Lung (tissue), 12 donors: Measurements from ENCODE around the gene ALPK1. TPM values are rescaled to one million over a fixed set of nuclear protein-coding genes. Genes with fewer than 3 reads are reported as not detected.

Experiments used
- ATAC-seq: fragments of 200-7000 bp; cut with Tn5 transposase; one replicate; pipeline ENCODE4 v1.9.1; 2020; ENCODE audit warnings: moderate number of reproducible peaks; ENCODE audit not compliant: insufficient read depth, low FRiP score
- DNase-seq, 3 donors: peaks; one replicate each; pipeline ENCODE4 v3.0.0-alpha.2; 2013 to 2017
- H3K27ac ChIP-seq, 2 donors: one replicate each; pipeline ENCODE4 v1.5.1; 2013; ENCODE audit warnings: mild to moderate bottlenecking in 2 of 2, moderate library complexity in 2 of 2, control low read depth in 1 of 2, inconsistent platforms in 1 of 2, low read depth in 1 of 2, low read length in 1 of 2
- H3K27me3 ChIP-seq, 3 donors: one replicate each; pipeline ENCODE4 v1.5.1; 2013; ENCODE audit warnings: low read length in 2 of 3; ENCODE audit not compliant: control insufficient read depth in 3 of 3, insufficient read depth in 3 of 3
- H3K36me3 ChIP-seq, 4 donors: one replicate each; pipeline ENCODE4 v1.5.1; 2013; ENCODE audit warnings: low read length in 4 of 4, mild to moderate bottlenecking in 1 of 4, moderate library complexity in 1 of 4; ENCODE audit not compliant: control insufficient read depth in 4 of 4, insufficient read depth in 4 of 4
- H3K4me1 ChIP-seq, 5 donors: one replicate each; pipeline ENCODE4 v1.5.1; 2013; ENCODE audit warnings: low read length in 5 of 5, mild to moderate bottlenecking in 2 of 5, moderate library complexity in 1 of 5; ENCODE audit not compliant: control insufficient read depth in 5 of 5, insufficient read depth in 5 of 5
- H3K4me3 ChIP-seq: one replicate; pipeline ENCODE4 v1.5.1; 2013; ENCODE audit warnings: mild to moderate bottlenecking, control low read depth, moderate library complexity
- H3K9ac ChIP-seq, 2 donors: one replicate each; pipeline ENCODE4 v1.5.1; 2013; ENCODE audit warnings: low read length in 2 of 2, control low read depth in 1 of 2; ENCODE audit not compliant: insufficient read depth in 1 of 2
- H3K9me3 ChIP-seq, 4 donors: one replicate each; pipeline ENCODE4 v1.5.1; 2013; ENCODE audit warnings: low read length in 3 of 4, mild to moderate bottlenecking in 1 of 4, moderate library complexity in 1 of 4; ENCODE audit not compliant: control insufficient read depth in 4 of 4, insufficient read depth in 3 of 4
- WGBS, 2 donors: extraction: QIAGEN DNeasy Blood & Tissue Kit; methylation state at CpG; one replicate each; pipeline ENCODE4 v1.1.7; 2013; 5-methylcytosine and 5-hydroxymethylcytosine counted together
- polyA plus RNA-seq, 2 donors: library from polyadenylated mRNA; stranded (reverse); fragments of 200-250 nt; gene quantifications; one replicate each; pipeline ENCODE4 v1.2.1, GENCODE V29; 2013
- total RNA-seq, 2 donors: library from RNA; depleted of rRNA in 1 of 2; stranded (reverse); fragments of >200 nt in 1 of 2; gene quantifications; one replicate each; pipeline ENCODE4 v1.2.1, GENCODE V29; 2014 to 2021
- TF ChIP-seq, protein P1 (sequence below): IDR thresholded peaks from 2 replicates; pipeline ENCODE4 v1.5.1; 2012; ENCODE audit warnings: mild to moderate bottlenecking; ENCODE audit errors: control extremely low read depth, extremely low read depth
- donor health status: control.
- donor health status: control.
- donor health status: Bipolar disorder and iron deficiency.
- donor health status: healthy.
- donor health status: DM: yes; HTN: yes; CAD: no.

The ALPK1 gene
- total and polyA plus RNA-seq, 4 donors, result 8.9 to 57.2 (median 23.4) TPM

DNA sequence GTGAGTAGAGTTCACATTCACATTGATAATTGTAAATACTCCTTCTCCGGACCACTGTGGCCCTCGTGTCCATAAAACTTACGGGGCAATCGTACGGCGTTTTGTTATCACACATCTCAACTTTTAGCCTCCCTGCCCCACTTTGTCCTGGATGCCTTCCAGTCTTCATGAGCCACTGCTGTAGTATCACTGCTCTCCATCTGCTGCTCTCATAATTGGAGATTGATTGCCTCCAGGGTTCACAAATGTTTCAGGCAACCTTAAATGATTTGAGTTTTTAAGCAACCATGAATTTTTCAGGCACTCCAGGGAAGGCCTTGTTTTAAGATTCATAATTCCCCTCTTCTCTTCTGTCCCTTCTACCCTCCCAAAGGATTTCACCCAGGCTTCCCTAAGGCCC lies 28.4 kb downstream of the ALPK1 start:
- ATAC-seq (no peak), DNase-seq (no peak)
- peaks cover 0 to 5% (median 0%) of the 10 kb centered on the region in 5 donors for H3K4me1 ChIP-seq
- H3K36me3 ChIP-seq, result peaks cover 0 to 4% (median 2%) of the 10 kb centered on the region in 4 donors
- H3K27ac ChIP-seq, result no peak overlapping the region
- 90 to 95% methylated on average over 6 of the region's 6 CpGs for WGBS, 2 donors
- TF ChIP-seq, protein P1, sequence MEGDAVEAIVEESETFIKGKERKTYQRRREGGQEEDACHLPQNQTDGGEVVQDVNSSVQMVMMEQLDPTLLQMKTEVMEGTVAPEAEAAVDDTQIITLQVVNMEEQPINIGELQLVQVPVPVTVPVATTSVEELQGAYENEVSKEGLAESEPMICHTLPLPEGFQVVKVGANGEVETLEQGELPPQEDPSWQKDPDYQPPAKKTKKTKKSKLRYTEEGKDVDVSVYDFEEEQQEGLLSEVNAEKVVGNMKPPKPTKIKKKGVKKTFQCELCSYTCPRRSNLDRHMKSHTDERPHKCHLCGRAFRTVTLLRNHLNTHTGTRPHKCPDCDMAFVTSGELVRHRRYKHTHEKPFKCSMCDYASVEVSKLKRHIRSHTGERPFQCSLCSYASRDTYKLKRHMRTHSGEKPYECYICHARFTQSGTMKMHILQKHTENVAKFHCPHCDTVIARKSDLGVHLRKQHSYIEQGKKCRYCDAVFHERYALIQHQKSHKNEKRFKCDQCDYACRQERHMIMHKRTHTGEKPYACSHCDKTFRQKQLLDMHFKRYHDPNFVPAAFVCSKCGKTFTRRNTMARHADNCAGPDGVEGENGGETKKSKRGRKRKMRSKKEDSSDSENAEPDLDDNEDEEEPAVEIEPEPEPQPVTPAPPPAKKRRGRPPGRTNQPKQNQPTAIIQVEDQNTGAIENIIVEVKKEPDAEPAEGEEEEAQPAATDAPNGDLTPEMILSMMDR, result no peak
- H3K9ac ChIP-seq, result no peak overlapping the region
- H3K4me3 ChIP-seq, result no peak overlapping the region
- no peaks in the 10 kb centered on the region for H3K27me3 ChIP-seq
- no peaks in the 10 kb centered on the region for H3K9me3 ChIP-seq

DNA sequence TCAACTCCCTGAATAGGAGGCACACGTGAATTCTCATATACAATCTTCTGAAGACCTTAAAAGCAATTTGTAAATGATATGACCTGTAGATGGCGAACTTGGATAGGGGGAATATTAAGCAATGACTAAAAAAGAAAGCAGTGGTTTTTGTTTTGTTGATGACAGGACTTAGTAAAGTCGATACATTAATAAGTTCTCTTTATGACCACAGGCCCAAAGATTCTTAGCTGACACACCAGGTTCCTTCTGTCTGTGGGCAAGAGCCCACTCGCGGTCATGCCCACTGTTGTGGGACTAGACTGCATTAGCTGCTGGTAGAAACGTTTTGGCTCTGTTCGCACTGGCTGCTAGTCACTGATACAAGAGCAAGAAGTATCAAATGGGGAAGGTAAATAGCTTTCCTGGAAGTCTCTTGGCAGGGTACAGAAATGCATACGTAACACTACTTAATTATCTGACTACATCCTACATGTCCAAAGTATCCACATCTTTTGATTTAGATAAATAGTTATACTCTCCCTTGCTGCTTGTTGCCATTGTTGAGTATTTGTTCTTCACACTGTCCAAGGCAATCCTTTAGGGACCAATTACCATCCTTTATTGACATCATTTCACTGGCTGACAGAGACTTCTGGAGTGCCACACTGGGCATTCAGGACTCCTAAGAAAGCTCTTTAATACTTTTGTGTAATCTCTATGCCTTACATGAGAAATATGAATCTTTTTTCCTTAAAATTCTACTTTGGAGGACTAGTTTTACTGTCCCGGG lies 31.0 kb downstream of the ALPK1 start:
- Histone ChIP-seq H3K36me3 (peaks cover 0 to 4% (median 2%) of the 10 kb centered on the region in 4 donors), H3K9me3 (no peaks in the 10 kb centered on the region), H3K4me3 (no peak overlapping the region), H3K4me1 (no peaks in the 10 kb centered on the region), H3K9ac (peak overlapping the region in 1 of 2 donors; percentile 45), H3K27me3 (no peaks in the 10 kb centered on the region), H3K27ac (no peak overlapping the region)
- 66 to 74% methylated on average over 9 of the region's 9 CpGs for whole genome bisulfite sequencing, 2 donors
- DNase-seq (peak in 2 of 3 donors; percentile 83 to 85), ATAC-seq (no peak)
- TF ChIP-seq, protein P1, result no peak

DNA sequence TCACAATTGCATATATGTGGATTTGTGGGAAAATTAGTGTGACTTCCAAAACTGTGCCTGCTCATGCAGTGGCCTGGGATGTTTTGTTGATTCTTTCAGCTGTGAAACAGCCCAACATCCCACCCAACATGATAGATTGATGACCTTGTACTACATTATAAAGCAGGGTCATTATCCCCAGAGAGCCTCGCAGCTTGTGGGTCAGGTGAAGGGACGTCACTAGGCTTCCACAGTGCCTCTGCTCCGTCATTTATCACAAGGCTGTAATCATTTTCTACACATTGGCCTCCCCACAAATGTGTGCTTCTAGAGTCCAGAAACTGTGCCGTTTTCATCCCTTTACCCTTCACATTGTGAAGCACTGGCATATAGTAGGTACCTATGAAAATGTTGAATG lies 31.6 kb downstream of the ALPK1 start:
- no peaks in the 10 kb centered on the region for H3K27me3 ChIP-seq
- ATAC-seq (no peak), DNase-seq (no peak)
- H3K4me1 ChIP-seq, result no peaks in the 10 kb centered on the region
- no peaks in the 10 kb centered on the region for H3K9me3 ChIP-seq
- no peak overlapping the region for H3K4me3 ChIP-seq
- H3K36me3 ChIP-seq, result peaks cover 0 to 3% (median 2%) of the 10 kb centered on the region in 4 donors
- 88% methylated on average over 4 of the region's 4 CpGs for WGBS, 2 donors
- TF ChIP-seq, protein P1, result no peak
- no peak overlapping the region for H3K27ac ChIP-seq
- H3K9ac ChIP-seq, result no peak overlapping the region
